Activated T-helper 2 cell treated with anti-CD3 and anti-CD28 coated beads, Interferon-gamma antibody, Interleukin-2, Interleukin-4, amounts not matched to agents 10 μg/mL and 5 μg/mL and 100 μg/mL, durations not matched to agents 14 hours and 24 hours and 36 hours (primary cell): ENCODE measurements around the gene HSPA2. TPM values are rescaled to one million over a fixed set of nuclear protein-coding genes. Genes with fewer than 3 reads are reported as not detected.
"Not testable (repeated sequence)": the region's sequence is repeated elsewhere in the genome, so short reads cannot be mapped to it uniquely, and the experiment has no call there.

Source experiments
- DNase-seq: peaks from one replicate; pipeline ENCODE4 v3.0.0; 2021; ENCODE audit warnings: low spot score
- H3K27ac Mint-ChIP-seq: one replicate; pipeline ENCODE4 v1.8.0; 2021; ENCODE audit warnings: mixed read lengths
- H3K27me3 Mint-ChIP-seq: one replicate; pipeline ENCODE4 v1.8.0; 2021; ENCODE audit warnings: low read depth, mixed read lengths
- H3K36me3 Mint-ChIP-seq: one replicate; pipeline ENCODE4 v1.8.0; 2021; ENCODE audit warnings: low read depth, mixed read lengths
- H3K4me1 Mint-ChIP-seq: one replicate; pipeline ENCODE4 v1.8.0; 2021; ENCODE audit warnings: low read depth, mixed read lengths
- H3K4me3 Mint-ChIP-seq: one replicate; pipeline ENCODE4 v1.8.0; 2021; ENCODE audit warnings: low read depth, mild to moderate bottlenecking, moderate library complexity, mixed read lengths
- H3K9me3 Mint-ChIP-seq: one replicate; pipeline ENCODE4 v1.8.0; 2021; ENCODE audit warnings: mixed read lengths
- intact Hi-C: fragments of 100-400 bp; cut with micrococcal nuclease; formaldehyde crosslinking; loops from one replicate; pipeline ENCODE4 v1.15.1; 2023
- total RNA-seq: library from RNA; stranded (reverse); gene quantifications from 2 replicates; pipeline ENCODE4 v1.2.3, GENCODE V29; 2022

HSPA2 gene
- total RNA-seq, 1 donor from 2014 or later = 7.1 TPM

DNA sequence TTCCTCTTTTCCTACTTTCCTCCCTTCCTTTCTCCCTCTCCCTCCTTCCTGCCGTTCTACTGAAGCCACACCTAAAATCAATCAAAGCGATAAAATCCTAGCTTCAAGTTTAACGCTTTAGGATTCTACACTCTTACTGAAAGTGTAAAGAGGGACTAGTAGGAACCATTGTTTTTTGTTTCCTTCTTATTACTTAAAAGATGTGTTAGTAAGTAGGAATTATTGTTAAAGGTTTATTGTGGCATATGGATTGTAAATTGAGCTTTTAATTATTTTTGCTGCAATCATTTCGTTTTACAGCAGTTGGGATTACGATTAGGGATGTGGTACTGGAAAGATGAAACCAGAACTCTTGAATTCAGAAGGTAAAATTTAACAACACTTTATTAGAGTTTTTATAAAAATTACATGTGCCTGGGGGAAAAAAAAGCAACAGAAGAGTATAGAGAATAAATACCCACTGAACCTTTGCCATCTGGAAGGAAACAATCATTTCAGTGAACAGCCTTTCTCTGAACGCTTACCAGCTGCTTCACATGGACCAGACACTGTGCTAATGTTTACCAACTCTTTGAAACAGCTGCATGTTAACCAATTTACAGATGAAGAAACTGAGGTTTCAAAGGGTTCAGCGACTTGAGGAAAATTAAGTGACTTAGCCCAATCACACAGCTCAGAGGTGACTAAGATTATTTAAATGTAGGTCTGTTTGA is 10.2 kb downstream of the HSPA2 start:
- intact Hi-C loops = no loop called here
- peaks cover 52% of the 10 kb centered on the region for H3K27me3 Mint-ChIP-seq

DNA sequence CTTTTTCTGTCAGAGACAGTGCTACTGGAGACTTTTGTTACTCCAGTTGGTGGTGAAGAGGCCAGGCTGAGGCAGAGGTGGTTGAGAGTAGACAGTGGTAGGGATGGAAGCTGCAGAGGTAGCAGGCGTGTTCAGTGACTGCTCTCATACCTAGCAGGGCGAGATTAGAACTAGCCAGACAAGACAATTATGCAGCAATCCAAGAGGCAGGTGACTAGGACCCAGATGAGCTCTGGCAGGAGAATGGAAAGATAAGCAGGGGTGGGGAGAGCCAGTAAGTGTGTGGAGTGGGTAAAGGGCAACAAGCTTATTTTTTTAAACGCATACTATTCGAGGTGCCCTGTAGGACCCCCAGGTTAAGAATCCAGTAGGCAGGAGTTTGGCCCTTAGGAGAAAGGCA is 14.0 kb downstream of the HSPA2 start:
- intact Hi-C loops = no loop called here
- no peak overlapping the region for H3K4me3 Mint-ChIP-seq
- H3K36me3 Mint-ChIP-seq = no peaks in the 10 kb centered on the region
- H3K4me1 Mint-ChIP-seq = peaks cover 6% of the 10 kb centered on the region
- no peaks in the 10 kb centered on the region for H3K9me3 Mint-ChIP-seq
- H3K27me3 Mint-ChIP-seq = peaks cover 41% of the 10 kb centered on the region
- H3K27ac Mint-ChIP-seq = no peak overlapping the region
- no peak for DNase-seq

More for the DNA sequence above, 10.2 kb downstream of the HSPA2 start:
- Mint-ChIP-seq H3K36me3 (no peaks in the 10 kb centered on the region), H3K9me3 (no peaks in the 10 kb centered on the region), H3K4me1 (peaks cover 10% of the 10 kb centered on the region), H3K4me3 (peak overlapping the region; percentile 28), H3K27ac (no peak overlapping the region)
- no peak for DNase-seq

DNA sequence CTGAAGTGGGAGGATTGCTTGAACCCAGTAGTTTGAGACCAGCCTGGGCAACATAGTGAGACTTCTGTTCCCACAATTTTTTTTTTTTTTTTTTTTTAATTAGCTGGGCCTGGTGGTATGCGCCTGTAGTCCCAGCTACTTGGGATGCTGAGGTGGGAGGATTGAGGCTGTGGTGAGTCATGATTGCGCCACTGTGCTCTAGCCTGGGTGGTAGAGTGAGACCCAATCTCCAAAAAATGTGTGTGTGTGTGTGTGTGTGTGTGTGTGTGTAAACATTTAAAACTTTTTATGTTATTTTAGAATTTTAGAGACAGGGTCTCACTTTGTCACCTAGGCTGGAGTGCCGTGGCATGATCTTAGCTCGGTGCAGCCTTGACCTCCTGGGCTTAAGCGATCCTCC is 16.0 kb downstream of the HSPA2 start:
- peaks cover 7% of the 10 kb centered on the region for H3K4me1 Mint-ChIP-seq

DNA sequence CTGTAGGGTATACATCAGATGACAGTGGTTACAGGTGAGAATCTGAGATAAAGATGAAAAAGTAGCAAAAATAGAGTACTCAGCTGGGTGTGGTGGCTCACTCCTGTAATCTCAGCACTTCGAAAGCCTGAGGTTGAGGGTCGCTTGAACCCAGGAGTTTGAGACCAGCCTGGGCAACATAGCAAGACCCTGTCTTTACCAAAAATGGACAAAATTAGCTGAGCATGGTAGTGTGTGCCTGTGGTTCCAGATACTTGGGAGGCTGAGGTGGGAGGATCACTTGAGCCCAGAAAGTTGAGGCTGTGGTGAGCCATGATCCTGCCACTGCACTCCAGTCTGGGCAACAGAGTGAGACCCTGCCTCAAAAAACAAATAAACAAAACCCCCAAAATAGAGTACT is 17.7 kb downstream of the HSPA2 start:
- DNase-seq, H3K4me3 Mint-ChIP-seq, H3K4me1 Mint-ChIP-seq, H3K36me3 Mint-ChIP-seq, H3K9me3 Mint-ChIP-seq, intact Hi-C loops, H3K27ac Mint-ChIP-seq: not testable (repeated sequence)
- peaks cover 18% of the 10 kb centered on the region for H3K27me3 Mint-ChIP-seq

More for the DNA sequence above, 16.0 kb downstream of the HSPA2 start:
- Mint-ChIP-seq H3K9me3 (no peaks in the 10 kb centered on the region), H3K27ac (no peak overlapping the region), H3K4me3 (no peak overlapping the region), H3K36me3 (no peaks in the 10 kb centered on the region), H3K27me3 (peaks cover 28% of the 10 kb centered on the region)
- intact Hi-C loops = no loop called here
- DNase-seq = no peak

DNA sequence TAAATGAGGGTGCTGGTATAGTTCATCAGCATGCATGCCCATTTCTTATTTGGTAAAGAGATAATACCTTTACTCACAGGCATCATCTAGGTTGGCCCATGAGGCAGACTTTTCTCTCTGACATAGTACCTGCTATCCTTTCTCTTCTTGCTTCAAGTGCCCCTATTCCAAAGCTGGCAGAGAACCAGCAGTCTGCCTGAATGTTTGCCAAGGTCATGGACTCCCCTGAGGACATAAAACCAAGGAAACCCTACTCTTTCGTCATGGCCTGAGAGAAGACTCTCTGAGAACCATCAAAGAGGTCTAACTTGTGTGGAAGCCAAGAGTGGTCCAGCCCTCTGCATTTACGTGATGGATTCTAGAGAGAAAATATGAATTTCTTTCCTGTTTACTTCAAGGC is 21.1 kb downstream of the HSPA2 start:
- Mint-ChIP-seq H3K36me3 (no peaks in the 10 kb centered on the region), H3K27me3 (peaks cover 21% of the 10 kb centered on the region), H3K4me3 (no peak overlapping the region), H3K4me1 (peaks cover 7% of the 10 kb centered on the region), H3K27ac (no peak overlapping the region), H3K9me3 (no peaks in the 10 kb centered on the region)
- no peak for DNase-seq
- intact Hi-C loops = no loop called here

DNA sequence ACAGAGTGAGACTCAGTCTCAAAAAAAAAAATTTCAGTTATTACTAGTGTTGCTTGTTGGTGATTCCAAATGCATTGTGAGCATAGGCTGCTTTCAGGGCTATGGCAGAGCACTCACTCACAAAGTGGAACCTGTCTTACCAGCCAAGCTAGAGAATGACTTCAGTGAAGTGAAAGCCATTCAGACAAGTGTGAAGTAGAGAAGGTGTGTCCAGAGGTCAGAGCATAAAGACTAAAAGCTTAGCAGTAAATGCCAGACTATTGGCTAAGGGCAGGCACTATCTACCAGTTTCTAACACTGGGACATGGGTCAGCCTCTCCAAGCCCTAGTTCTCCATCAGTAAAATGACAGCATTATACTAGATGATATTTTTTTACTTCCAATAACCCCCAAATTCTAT is 21.9 kb downstream of the HSPA2 start:
- Mint-ChIP-seq H3K27ac (no peak overlapping the region), H3K4me3 (no peak overlapping the region), H3K4me1 (peaks cover 7% of the 10 kb centered on the region), H3K36me3 (no peaks in the 10 kb centered on the region), H3K9me3 (no peaks in the 10 kb centered on the region), H3K27me3 (peaks cover 27% of the 10 kb centered on the region)
- intact Hi-C loops = no loop called here
- DNase-seq = no peak

DNA sequence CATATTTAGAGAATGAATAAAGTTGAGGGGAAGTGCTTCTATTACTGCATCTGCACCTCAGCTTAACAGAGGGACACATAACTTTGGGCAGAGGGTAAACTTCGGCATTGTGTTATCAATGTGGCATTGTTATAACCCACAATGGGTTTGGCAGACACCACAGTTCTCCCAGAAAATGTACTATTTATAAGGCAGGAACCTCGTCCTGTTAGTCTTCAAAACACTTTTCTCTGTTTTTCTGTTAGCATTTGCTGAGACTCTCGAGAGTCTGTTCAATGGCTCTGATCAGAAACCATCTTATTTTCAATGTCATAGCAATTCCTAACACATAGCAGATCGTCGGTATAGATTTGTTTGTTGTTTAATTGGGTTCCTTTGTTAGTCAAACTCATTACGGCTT is 23.2 kb downstream of the HSPA2 start:
- no peak overlapping the region for H3K27ac Mint-ChIP-seq
- H3K9me3 Mint-ChIP-seq = no peaks in the 10 kb centered on the region
- H3K36me3 Mint-ChIP-seq = no peaks in the 10 kb centered on the region
- H3K4me1 Mint-ChIP-seq = peaks cover 7% of the 10 kb centered on the region
- no peak for DNase-seq
- intact Hi-C loops = no loop called here
- peaks cover 31% of the 10 kb centered on the region for H3K27me3 Mint-ChIP-seq
- H3K4me3 Mint-ChIP-seq = no peak overlapping the region

DNA sequence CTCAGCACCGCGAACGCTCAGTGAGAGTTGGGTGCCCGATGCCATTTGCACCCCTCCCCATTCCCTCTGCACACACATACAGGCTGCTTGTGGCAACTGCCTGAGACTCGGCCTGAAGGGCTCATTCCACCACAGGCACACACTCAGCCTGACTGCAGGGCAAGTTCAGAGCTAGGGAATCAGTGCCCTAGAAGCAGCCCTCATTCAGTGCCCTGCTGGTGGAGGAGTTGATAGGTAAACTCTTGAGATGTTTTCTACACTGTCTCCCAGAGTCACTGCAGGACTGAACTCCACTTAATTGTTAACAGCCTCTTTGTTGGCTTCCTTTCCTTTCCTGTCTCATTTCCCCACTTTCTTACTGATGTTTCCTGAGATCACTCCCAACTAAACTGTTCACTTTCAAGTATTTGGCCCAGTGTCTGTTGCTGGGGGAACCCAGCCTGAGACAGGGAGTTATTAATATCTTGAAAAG is 26.1 kb downstream of the HSPA2 start:
- no peaks in the 10 kb centered on the region for H3K36me3 Mint-ChIP-seq
- no peaks in the 10 kb centered on the region for H3K9me3 Mint-ChIP-seq
- H3K4me3 Mint-ChIP-seq = no peak overlapping the region
- intact Hi-C loops = no loop called here
- no peak for DNase-seq
- no peaks in the 10 kb centered on the region for H3K4me1 Mint-ChIP-seq
- no peak overlapping the region for H3K27ac Mint-ChIP-seq
- peaks cover 36% of the 10 kb centered on the region for H3K27me3 Mint-ChIP-seq

DNA sequence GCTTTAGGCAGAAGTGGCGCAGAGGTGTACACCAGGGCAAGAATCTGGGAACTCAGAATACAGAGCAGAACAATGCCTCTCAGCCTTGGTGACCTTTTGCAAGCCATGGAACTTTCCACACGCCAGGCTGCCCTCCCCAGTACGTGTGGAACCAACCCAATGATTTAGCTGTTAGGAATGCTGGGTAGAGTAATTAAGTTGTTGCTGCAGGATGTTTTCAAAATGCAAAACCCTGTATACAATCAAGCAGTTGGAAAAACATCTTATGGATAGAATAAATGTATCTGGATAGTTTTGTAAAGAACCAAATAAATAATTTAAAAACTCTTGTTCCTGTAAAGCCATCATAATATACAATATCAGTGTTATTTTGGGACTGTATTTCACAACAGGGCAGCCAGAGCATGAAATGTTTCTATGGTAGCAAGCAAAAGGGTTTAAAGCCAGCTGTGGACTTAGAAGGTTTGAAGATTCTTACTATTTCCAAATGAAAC is 28.6 kb downstream of the HSPA2 start:
- Mint-ChIP-seq H3K27me3 (peaks cover 27% of the 10 kb centered on the region), H3K4me1 (no peaks in the 10 kb centered on the region), H3K9me3 (no peaks in the 10 kb centered on the region), H3K27ac (no peak overlapping the region), H3K36me3 (no peaks in the 10 kb centered on the region), H3K4me3 (no peak overlapping the region)
- intact Hi-C loops = no loop called here
- DNase-seq = no peak

DNA sequence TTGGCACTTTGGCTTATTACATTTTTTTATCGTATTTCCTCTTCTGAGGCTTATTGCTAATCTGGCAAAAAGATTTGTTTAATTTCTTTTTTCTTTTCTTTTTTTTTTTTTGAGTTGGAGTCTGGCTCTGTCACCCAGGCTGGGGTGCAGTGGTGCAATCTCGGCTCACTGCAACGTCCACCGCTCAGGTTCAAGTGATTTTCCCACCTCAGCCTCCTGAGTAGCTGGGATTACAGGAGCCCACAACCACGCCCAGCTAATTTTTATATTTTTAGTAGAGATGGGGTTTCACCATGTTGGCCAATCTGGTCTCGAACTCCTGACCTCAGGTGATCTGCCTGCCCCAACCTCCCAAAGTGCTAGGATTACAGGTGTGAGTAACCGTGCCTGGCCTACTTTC is 29.1 kb downstream of the HSPA2 start:
- H3K4me1 Mint-ChIP-seq, DNase-seq, H3K9me3 Mint-ChIP-seq, intact Hi-C loops, H3K27ac Mint-ChIP-seq, H3K36me3 Mint-ChIP-seq, H3K4me3 Mint-ChIP-seq: not testable (repeated sequence)
- H3K27me3 Mint-ChIP-seq = peaks cover 22% of the 10 kb centered on the region

DNA sequence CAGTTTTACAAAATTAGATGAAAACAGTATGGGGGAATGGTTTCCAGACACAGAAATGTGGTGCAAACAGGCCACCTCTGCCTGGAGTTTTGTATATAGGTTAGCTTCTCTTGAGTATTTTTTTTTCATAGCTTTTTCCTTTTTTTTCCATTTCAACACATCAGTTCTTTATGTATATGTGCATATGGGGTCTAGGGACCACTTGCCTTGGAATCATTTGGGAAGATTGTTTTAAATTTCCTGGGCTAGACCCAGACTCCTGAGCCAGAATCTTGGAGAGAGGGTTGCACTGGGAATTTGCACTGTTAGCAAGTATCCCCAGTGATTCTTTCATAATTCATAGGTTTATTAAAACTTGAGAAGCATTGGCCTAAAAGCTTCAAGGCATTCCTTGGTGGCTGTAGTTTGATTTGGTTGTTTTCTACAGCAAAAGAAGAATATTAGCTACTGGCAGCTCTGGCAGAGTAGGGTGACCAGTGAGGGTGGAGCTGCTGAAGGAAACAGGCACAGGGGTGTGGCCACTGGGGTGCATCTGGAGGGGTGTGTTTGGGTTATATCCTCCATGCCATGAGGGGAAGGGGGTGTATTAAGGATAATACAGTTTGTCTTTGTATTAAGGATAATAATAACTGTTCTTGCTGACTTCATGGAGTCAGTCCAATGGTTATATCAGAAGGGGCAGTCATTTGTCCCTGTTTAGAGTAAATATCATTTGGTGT is 32.0 kb downstream of the HSPA2 start:
- Mint-ChIP-seq H3K4me1 (no peaks in the 10 kb centered on the region), H3K4me3 (no peak overlapping the region), H3K27ac (no peak overlapping the region), H3K27me3 (peaks cover 11% of the 10 kb centered on the region), H3K36me3 (no peaks in the 10 kb centered on the region), H3K9me3 (no peaks in the 10 kb centered on the region)
- intact Hi-C loops = no loop called here
- no peak for DNase-seq

DNA sequence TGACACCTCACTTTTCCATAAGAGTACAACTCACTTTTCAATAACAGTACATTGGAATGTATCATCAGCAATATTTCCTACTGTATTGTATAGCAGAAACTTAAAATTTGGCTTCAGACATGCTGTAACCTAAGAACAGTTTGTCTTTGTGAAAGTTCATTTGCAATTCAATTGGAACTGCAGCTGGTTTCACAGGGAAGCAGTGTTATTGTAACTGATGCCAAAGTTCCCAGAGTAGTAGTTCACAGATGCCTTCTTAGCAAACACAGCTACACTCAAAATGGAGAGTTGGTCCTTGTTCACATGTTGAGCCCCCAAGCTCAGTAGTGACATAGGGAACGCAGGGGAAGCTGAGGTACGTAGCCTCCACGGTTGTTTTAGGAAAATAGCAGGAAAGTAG is 32.6 kb downstream of the HSPA2 start:
- no peak overlapping the region for H3K27ac Mint-ChIP-seq
- no peak overlapping the region for H3K4me3 Mint-ChIP-seq
- intact Hi-C loops = no loop called here
- H3K4me1 Mint-ChIP-seq = no peaks in the 10 kb centered on the region
- H3K9me3 Mint-ChIP-seq = no peaks in the 10 kb centered on the region
- H3K27me3 Mint-ChIP-seq = peaks cover 11% of the 10 kb centered on the region
- no peak for DNase-seq
- no peaks in the 10 kb centered on the region for H3K36me3 Mint-ChIP-seq

DNA sequence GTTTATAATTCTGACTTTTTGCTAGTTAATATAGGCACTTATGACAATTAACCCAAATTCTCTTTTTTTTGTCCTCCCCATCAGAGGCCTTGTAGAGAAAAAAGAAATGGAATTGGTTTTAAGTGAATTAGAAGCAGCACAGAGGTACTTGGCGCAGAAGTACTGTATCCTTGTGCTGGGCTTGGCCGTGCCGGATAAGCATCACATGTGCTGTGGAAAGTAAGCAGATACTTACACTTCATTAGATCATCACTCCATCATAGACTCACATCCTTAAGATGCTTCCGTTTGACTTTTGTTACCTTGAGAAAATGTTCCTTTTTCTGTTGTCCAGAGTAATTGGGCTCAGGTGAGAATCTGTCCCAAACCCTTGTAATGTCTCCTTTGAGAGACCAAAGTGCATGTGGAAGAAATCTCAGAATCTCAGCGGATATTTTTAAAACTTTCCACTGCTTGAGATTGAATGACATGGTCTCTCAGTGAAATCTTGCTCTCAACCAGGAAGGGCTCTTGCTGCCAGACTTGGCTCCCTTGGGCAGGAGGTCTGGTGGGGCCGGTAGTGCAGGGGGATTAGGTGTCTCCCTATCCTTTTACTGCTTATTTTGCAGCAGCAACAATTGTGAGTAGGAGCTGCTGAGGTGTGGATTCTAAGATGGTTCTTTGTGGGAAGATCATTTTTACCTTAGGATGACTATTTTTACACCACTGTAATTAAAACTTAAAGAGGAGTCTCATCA is 34.0 kb downstream of the HSPA2 start:
- H3K36me3 Mint-ChIP-seq = no peaks in the 10 kb centered on the region
- intact Hi-C loops = no loop called here

More for the DNA sequence above, 34.0 kb downstream of the HSPA2 start:
- Mint-ChIP-seq H3K9me3 (no peaks in the 10 kb centered on the region), H3K4me1 (no peaks in the 10 kb centered on the region), H3K27ac (no peak overlapping the region), H3K4me3 (no peak overlapping the region), H3K27me3 (peaks cover 5% of the 10 kb centered on the region)
- DNase-seq = no peak
